Measurements from ENCODE around the gene CABCOCO1. TPM values are rescaled to one million over a fixed set of nuclear protein-coding genes. Genes with fewer than 3 reads are reported as not detected.
A peak's percentile ranks its signal among the peaks of the same experiment; 100 is the strongest.

Gene CABCOCO1
- total RNA-seq, 1 experiment from 2014 or later: not detected

- H3K27ac ChIP-seq (ENCODE audit: low read depth, low read length): no peak overlapping the region
- DNase-seq (ENCODE audit: low read depth, low spot score) (no peak), ATAC-seq (no peak)
- peak overlapping the region; percentile 95 for H2AFZ ChIP-seq (ENCODE audit: low read depth, low read length, poor library complexity, severe bottlenecking)
- TF ChIP-seq CEBPB (IDR thresholded peaks at IDR 0.05; ENCODE audit: low read depth) (no peak), JUND (IDR thresholded peaks at IDR 0.05) (no peak), ATF3 (IDR thresholded peaks at IDR 0.05) (no peak), ZFX (IDR thresholded peaks at IDR 0.05) (no peak), ZBTB33 (IDR thresholded peaks at IDR 0.05; ENCODE audit: extremely low read depth, insufficient replicate concordance, low read length) (no peak), RAD21 (IDR thresholded peaks at IDR 0.05; ENCODE audit: low read depth) (no peak), POLR2AphosphoS5 (IDR thresholded peaks at IDR 0.05; ENCODE audit: low read depth, low read length) (no peak), SP1 (IDR thresholded peaks at IDR 0.05; ENCODE audit: low read depth) (no peak), ELF1 (IDR thresholded peaks at IDR 0.05; ENCODE audit: borderline replicate concordance, low read depth) (no peak), REST (IDR thresholded peaks at IDR 0.05; ENCODE audit: low read depth) (no peak), TCF7L2 (IDR thresholded peaks at IDR 0.05; ENCODE audit: borderline replicate concordance, extremely low read depth, insufficient read depth, insufficient read length) (no peak), POLR2A (IDR thresholded peaks at IDR 0.05; ENCODE audit: borderline replicate concordance, extremely low read depth, insufficient read depth, insufficient read length) (no peak), EGR1 (IDR thresholded peaks at IDR 0.05; ENCODE audit: low read depth) (no peak), SRF (IDR thresholded peaks at IDR 0.05; ENCODE audit: low read depth) (no peak), EZH2 (IDR thresholded peaks at IDR 0.05) (no peak), MAX (IDR thresholded peaks at IDR 0.05) (no peak)
- no peak overlapping the region for H3K4me2 ChIP-seq (ENCODE audit: low read length)
- intact Hi-C loops (cut with micrococcal nuclease): loop anchor here (5.0 to 10.0 kb wide), 2 partner anchors 149 to 491 kb away; partner anchors contain the start of gene ARID5B
- no peak overlapping the region for H3K9ac ChIP-seq (ENCODE audit: low read length)
- H3K4me3 ChIP-seq (replicated peaks in 1 of 2; ENCODE audit: low read depth in 1 of 2, low read length in 2 of 2): no peak overlapping the region
- RAD21 ChIA-PET (ENCODE audit: low non-redundant PET in 1 of 2, low total read pairs in 2 of 2, uncharacterized antibody in 2 of 2, unreplicated experiment in 2 of 2): no interaction called here
- H4K20me1 ChIP-seq (ENCODE audit: insufficient read depth): no peaks in the 10 kb centered on the region
- H3K9me3 ChIP-seq (ENCODE audit: control insufficient read depth in 1 of 2, insufficient read depth in 1 of 2, low read depth in 1 of 2, low read length in 2 of 2): no peaks in the 10 kb centered on the region
- CTCF ChIA-PET: interaction anchor here (0.8 to 6.2 kb wide), 4 partner anchors 21 to 143 kb away, joined by 3 to 71 read pairs (median 36); no protein-coding TSS in a partner anchor
- no peaks in the 10 kb centered on the region for H3K36me3 ChIP-seq (ENCODE audit: control insufficient read depth in 1 of 2, insufficient read depth in 2 of 2, low read length in 2 of 2)
- H3K27me3 ChIP-seq (ENCODE audit: insufficient read depth, low read length): no peaks in the 10 kb centered on the region
- POLR2A ChIA-PET: no interaction called here
- no TSS peak for BruUV-seq (replicated peaks)
- no peaks in the 10 kb centered on the region for H3K79me2 ChIP-seq (ENCODE audit: insufficient read depth, low read length)
- H3K9me2 ChIP-seq (ENCODE audit: insufficient read depth): no peaks in the 10 kb centered on the region
- H3K4me1 ChIP-seq (ENCODE audit: control insufficient read depth in 1 of 2, insufficient read depth in 2 of 2, low read length in 2 of 2): peaks cover 25 to 48% of the 10 kb centered on the region in 2 experiments
Observed at GRCh38 chr10:61753453-61753852, 90.7 kb downstream of the CABCOCO1 start.

Data from HCT116 (cell line).